HT1080 (cell line): ENCODE measurements around the gene MYLIP. TPM values are rescaled to one million over a fixed set of nuclear protein-coding genes. Genes with fewer than 3 reads are reported as not detected.

Source experiments
- small RNA-seq: library from RNA; depleted of rRNA; stranded (forward); fragments of <200 nt; gene quantifications from one replicate; pipeline ENCODE3, GENCODE V24; 2014
- total RNA-seq: library from RNA; depleted of rRNA; stranded (reverse); fragments of >200 nt; shearing (Covaris generic); gene quantifications from 2 replicates; pipeline ENCODE4 v1.2.3, GENCODE V29; 2014; rRNA removed

The MYLIP gene
- total RNA-seq, 1 experiment from 2014 or later, result 6.7 TPM

Small RNA genes lying within 50 kb of the gene (small RNA-seq; reads per million reads assigned to genes)
- not detected for gene MIR4639

Other genes with a start within 250 kb of the MYLIP start
- gene GMPR, start 109.5 kb downstream of the MYLIP start, total RNA-seq, result 2.4 and 2.9 TPM in 2 replicates